HG02970 (cell line): ENCODE measurements around the gene MSL3.

Source experiments
- ATAC-seq: cut with Tn5 transposase; IDR thresholded peaks from one replicate; pipeline ENCODE4 v1.9.1; 2021; ENCODE audit warnings: mild to moderate bottlenecking, moderate library complexity, moderate number of reproducible peaks; ENCODE audit not compliant: unreplicated experiment, low FRiP score

MSL3 gene, protein sequence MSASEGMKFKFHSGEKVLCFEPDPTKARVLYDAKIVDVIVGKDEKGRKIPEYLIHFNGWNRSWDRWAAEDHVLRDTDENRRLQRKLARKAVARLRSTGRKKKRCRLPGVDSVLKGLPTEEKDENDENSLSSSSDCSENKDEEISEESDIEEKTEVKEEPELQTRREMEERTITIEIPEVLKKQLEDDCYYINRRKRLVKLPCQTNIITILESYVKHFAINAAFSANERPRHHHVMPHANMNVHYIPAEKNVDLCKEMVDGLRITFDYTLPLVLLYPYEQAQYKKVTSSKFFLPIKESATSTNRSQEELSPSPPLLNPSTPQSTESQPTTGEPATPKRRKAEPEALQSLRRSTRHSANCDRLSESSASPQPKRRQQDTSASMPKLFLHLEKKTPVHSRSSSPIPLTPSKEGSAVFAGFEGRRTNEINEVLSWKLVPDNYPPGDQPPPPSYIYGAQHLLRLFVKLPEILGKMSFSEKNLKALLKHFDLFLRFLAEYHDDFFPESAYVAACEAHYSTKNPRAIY

DNA sequence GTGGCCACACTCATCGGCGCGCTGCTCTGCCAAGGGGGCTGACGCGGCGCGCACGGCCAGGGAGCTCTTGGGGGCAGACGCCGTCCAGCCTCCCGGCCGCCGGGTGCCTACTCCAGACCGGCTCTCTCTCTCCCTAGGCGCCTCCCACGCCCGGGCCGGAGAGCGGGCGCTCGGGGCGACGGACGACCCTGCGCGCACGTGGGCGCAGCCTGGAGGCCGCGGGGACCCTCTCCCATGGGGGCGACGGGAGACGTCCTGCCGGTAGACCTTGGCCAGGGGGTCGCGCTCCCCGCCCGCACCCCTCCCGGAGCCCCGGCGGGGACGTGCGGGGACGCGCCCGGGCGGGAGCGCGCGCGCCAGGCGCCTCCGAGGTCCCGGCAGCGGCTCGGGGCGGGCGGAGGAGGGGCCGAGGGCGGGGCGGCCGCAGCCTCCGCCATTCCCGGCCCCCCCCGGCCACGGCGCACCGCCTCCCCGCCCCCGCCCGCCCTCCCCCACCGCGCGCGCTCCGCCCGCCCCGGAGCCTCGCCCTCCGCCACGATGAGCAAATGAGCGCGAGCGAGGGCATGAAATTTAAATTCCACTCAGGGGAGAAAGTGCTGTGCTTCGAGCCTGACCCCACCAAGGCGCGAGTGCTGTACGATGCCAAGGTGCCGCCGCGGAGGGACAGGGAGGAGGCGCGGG lies at the start of gene MSL3:
Gene MSL3 (plus strand): TSS at position 519 of the 681 bp plus-strand sequence. CDS start 27 bp downstream, at position 546.
- peak; percentile 27 for ATAC-seq

DNA sequence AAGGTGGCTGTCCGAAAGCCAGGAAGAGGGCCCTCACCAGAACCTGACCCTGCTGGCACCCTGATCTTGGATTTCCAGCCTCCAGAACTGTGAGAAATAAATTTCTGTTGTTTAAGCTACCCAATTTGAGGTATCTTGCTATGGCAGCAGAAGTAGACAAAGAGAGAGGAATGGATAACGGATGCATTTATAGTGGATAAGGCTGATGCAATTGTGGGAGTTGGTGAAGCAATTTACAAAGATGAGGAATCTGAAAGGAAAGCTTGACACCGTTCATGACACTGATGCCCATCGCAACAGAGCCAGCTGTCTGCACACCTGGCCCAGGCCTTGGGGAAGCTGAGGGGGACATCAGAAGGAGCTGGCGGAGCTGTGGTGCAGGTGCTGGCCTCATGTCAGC lies 35.7 kb upstream of the MSL3 start:
- ATAC-seq: no peak

DNA sequence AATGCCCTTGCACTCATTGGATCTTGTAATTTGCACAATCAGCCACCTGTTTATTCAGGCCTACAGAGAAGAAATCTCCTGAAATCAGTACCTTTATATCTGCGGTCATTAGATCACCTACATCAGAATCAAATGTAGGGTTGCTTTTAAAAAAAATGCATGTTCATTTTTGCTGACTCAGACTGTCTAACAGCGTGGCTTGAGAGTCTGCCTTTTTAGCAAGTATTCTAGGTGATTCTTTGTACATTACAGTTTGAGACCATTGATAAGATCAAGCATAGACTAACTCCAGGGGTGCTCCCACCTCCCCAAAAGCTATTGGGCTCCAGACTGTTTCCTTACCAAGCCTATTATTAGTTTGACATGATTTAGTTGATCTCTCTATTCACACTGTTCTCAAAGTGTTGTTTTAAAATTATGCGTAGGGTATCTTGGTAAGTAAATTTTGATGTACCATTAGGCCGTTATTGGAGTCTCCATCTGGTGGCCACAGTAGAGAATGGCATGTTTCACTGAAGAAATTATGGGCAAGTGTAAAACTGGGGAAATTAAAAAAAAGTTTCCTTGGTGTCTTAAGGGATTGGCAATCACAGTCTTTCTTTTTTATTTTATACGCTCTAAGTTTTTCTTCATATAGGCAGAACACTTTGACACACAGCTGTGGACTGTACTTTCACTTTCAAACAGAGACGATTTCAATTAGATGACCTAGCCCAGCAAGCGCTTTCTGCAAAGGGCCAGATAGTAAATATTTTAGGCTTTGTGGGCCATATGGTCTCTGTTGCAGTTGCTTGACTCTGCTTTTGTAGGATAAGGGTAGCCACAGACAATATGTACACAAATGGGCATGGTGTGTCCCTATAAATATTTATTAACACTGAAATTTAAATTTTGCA lies 33.7 kb upstream of the MSL3 start:
- ATAC-seq: no peak

DNA sequence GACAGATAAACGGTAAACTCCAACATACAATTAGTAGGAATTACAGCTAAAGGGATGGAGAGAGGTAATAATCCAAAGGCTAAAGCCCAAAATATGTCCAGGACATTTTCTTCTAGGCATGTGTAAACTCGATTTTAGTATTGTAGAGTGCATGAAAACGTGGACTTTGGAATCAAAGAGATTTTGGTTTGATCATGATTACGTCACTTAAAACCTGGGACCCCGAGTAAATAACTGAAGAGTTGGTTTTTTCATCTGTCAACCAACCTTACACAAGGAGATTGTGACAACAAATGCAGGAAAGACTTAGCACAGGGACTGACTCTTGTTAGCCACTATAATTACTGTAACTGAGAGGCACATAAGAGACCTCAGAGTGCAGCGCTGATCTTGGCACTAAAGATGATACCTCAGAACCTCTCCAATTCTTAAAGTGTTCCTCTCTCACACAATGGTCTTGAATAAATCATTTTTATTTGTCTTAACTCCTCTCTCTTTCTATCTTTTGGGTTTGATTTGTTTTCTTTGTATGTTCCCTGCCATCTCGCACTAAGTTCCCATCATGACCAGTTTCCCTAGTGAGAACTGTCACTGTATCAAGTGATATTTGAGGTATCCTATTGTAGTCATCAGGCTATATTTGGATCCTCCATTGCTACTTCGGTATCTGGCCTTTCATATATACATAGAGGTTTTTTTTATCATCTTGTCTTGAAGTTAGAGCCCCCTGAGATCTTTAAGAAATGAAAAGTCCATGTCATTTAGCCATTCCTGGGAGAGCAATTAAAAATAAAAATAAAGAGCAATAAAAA lies 32.2 kb upstream of the MSL3 start:
- no peak for ATAC-seq

DNA sequence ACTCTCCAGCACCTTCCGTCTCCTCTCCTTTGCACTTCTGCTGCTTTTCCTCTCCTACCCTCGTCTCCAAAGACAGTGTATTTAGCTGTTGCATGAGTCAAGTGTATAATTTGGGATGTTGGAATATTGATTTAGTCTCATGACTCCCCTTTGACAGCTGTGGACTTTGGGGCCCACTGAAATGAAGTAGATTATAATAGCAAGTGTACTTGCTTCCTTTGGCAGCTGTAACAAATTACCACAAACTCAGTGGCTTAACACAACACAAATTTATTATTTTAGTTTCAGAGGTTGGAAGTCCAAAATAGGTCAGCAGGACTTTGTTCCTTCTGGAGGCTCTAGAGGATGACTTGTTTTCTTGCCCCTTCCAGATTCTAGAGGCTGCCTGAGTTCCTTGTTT lies 29.5 kb upstream of the MSL3 start:
- ATAC-seq: no peak

DNA sequence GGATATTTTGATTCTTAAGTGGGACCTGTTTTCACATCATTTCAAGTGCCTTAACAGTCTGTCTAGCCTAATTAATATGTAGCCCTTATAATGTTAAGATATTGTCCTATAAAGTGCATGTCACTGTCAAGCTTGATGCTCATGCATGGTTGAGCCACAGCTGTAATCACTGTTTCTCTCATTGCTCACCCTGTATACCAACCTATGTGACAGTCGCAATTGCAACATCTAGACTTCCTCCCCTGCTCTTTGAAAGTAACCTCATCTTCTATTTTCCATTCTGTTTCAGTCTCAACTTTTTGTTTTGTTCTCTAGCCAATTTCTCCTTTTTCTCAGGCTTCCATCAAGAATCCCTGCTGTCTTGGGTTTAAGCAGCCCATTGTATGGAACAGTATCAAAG lies 24.4 kb upstream of the MSL3 start:
- no peak for ATAC-seq

DNA sequence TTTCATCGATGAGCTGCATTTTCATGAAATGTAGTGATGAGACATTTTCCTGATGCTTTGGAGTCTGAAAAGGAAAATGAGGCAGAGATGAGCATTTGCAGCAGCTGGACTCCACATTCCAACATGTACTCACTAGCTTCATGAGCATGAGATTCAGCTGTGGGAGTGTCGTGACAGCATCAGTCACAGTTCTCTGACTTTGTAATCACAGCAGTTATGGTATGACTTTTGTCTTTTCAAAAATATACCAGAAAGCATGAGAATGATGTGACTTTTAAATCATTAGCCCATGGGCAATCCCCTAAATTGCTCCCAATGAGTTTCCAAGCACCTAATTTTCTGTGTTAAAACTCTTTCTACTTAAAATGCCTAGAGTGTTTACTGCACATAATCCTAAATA lies 18.3 kb upstream of the MSL3 start:
- peak; percentile 57 for ATAC-seq

DNA sequence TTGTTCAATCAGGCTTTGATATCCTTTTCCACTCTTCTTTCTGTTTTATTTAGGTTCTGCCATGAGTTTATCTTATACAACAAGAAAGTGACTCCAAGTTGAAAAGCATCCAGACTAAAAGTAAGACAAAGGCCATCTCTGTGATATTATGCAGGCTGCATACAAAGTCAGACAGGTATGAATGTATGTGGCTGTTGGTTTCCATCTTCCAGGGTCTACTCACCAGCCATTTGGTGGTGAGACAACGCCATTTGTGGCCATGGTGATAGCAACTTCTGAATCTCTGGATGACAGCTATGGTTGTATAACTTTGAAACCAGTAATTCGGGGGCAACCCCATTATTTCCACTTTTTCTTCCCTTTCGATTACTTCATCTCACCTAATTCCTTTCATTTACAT lies 17.2 kb upstream of the MSL3 start:
- no peak for ATAC-seq

DNA sequence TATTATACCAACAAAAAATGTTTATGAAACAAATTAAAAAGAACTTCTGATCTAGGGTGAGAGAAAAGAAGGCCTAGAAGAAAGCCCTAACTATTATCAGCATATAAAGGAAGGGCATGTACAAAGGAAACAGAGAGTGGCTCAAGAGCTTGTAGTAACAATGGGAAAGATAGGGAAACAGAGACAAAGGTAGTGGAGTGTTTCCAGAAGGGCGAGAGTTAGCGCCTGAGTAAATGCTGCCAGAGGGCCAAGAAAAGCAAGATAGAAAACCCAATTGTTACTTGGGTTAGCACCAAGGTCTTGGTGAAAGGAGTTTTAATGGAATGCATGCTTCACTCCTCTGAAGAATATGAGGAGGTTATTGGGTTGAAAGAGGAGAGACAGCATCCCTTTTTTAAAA lies 16.5 kb upstream of the MSL3 start:
- no peak for ATAC-seq

DNA sequence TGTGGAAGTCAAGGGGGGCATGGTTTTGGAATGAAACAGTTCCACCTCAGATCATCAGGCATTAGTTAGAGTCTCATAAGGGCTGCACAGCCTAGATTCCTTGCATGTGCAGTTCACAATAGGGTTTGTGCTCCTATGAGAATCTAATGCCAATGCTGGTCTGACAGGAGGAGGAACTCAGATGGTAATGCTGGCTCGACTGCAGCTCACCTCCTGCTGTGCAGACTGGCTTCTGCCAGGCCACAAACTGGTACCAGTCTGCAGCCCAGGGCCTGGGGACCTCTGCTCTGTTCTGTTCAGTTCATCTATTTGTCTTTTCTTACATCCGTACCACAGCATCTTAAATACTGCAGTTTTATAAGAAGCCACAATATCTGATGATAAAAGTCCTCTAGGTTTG lies 12.2 kb upstream of the MSL3 start:
- ATAC-seq: no peak

DNA sequence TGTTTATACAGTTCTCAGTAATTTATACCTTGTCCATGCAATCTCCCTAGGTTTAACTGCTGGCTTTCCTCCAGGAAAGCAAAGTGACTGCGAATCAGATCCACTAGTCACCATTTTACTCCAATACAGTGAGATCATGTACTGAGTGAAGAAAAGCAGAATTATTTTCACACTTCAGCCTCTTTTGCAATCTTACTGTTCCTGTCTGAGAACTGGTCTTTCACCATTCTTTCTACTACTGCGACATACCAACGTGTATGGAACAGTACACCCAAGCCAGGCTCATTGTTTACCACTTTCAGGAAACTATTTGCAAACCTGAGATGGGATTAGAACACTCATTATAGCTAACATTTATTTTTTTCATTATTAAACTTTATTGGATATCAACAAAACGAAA lies 8.0 kb upstream of the MSL3 start:
- ATAC-seq: no peak

DNA sequence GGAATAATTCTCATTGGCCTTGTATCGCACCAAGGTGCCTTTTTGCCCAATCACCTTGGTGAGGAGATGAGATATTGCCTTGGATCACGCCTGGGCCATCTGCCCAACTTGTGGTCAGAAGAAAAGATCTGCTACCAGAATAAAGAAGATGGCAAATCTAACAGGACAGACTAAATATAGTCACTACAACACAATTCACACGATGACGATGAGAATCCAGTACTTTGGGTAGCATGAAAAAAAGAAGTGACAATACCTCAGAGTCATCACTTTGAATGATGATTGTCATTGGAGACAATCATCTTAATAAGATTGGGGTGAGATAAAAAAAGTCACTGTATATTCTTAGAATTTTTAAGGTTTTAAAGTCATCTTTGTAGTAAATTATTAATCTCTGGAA lies 7.3 kb upstream of the MSL3 start:
- ATAC-seq: no peak

DNA sequence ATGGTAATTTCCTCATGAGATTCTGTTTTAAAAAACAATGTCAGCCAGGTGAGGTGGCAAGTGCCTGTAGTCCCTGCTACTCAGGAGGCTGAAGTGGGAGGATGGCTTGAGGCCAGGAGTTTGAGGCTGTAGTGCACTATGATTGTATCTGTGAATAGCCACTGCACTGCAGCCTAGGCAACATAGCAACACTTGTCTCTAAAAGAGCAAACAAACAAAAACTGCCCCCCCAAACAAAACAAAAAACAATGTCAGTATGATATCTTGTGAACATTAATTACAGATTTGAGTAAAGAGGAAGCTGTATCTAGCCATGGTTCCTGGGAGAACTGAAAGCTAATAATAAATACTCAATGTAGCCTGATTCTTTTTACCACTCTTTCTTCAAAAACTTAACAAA lies 6.8 kb upstream of the MSL3 start:
- no peak for ATAC-seq

DNA sequence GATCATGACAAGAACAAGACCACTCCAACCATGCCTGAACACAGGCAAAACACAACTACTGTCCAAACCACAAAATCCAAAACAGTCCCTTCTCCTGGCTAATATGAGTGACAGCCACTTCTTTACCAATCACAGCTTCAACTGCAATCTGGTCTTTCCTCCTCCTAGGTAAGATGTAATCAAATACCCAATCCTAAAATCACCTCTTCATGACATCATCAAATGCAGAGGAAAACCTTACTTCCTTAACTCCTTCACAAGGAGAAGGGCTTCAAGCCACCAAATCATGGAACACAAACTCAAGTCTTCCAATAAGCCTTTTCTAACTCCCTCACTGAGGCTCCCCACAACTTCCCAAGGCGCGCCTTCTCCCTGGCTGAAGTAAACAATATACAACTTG lies 4.4 kb upstream of the MSL3 start:
- ATAC-seq: no peak

DNA sequence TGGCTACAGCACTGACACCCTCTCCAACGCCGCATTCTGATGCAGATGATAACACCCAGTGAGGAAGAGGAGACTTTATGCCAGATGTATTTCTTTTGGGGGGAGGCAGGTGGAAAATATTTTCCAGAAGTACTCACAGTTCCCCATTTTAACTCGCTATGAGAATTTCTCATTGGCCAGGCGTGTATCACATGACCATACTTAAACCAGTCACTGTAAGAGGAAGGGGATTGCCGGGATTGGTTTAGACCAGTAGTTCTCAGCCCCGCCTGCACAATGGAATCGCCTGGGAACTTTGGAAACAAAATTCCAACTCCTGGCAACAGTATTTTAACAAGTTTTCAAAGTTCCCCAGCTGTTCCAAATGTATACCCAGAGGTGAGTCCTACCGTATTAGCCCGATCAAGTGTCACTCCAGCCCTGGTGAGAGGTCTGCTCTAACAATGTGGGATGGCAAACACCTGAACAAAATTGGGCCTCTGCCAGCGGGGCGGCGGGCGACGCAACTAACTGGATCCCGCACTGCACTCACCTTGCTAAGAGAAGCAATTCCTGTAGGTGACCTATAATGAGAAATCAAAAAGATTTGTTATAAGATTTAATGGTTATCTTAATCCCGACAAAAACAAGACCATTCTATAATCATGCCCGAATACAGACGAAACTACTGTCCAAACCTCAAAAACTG lies 2.9 kb upstream of the MSL3 start:
- no peak for ATAC-seq

DNA sequence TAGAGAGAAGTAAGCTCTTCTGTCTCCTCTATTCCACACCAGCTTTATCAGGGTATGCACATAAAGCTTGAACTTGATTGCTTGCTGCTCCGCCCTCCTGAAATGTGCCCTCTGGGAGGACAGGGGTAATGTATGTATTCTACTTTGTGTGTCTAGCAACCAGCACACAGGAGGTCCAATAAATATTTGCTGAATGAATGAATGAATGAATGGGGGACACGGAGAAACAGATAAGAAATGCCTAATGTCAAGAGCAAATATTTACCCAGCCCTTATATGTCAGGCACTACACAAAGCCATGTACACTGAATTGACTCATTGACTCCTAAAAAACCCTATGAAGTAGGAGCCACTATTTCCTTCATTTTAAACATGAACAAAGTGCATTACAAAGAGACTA lies 2.3 kb upstream of the MSL3 start:
- ATAC-seq: no peak

DNA sequence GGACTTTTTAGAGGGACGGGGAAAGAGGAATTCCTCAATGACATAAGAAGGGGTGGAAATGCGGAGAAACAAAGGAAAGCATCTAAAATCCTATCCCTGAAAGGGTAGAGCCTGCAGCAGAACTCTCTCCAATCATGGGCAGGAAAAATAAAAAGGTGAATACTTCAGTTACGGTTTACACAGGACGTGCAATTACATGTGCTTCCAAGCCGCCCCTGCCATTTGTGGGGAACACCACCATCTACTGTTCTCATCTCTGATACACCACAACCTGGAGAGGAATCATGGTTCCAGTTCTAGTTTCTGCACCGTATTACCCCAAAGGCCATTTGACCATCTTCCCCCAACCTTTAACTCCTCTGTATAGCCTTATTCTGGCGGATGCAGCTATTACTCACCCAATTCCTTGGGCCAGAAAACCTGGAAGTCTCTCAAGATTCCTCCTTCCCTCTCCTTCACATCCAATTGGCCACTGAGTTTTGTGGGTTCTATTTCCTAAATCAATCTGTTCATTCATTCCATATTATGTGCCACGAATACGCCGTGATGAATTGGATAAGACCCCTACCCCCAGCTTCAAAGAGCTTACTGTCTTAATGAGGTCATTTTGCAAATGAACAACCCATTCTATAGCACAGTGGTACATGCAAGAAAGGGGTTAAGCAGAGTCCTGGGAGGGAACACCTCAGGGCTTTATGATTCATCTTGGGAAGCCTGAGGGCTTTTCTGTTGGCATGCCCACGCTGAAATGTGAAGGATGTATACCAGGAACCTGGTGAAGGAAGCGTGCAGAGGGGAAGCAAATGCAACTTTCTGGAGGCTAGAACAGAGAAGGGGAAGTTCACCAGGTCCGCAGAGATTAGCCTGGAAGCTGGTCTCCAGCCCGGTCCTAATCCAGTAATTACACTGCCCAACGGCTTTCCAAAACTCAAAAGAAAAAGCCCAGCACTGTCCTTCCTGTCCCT lies 1.4 kb upstream of the MSL3 start:
- no peak for ATAC-seq

DNA sequence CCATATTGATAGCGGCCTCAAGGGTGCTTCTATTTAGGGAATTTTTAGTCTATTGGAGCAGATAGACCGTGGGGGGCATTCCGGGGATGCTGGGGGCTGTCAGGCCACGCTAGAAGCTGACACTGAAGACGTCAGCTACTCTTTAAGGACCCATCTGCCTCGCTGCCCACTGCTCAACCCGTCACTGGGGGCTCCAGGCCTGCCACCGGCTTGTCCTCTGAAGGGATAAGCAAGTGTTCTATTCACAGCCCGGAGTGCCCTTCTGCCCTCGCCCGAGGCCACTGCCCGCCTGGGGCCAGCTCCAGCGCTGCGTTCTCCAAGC lies 679 bp upstream of the MSL3 start:
- no peak for ATAC-seq
